Measurements from ENCODE around the gene SPP1. TPM values are rescaled to one million over a fixed set of nuclear protein-coding genes. Genes with fewer than 3 reads are reported as not detected.

The SPP1 gene
- total RNA-seq, 1 donor from 2014 or later = not detected

DNA sequence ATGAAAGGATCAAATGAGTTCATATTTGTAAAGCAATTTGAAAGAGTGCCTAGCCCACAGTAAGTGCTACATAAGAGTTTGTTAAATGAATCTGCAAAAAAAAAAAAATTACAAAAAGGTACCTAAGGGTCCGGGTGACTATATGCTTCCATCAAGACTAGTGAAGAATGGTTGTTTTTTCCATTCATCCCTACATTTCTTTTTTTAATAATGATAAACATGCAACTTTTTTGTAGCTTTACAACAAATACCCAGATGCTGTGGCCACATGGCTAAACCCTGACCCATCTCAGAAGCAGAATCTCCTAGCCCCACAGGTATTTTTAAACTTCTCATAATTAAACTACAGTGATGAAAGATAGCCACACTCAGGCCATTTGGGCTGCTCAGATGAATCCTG lies 4.3 kb downstream of the SPP1 start:
- TF ChIP-seq, protein P1, sequence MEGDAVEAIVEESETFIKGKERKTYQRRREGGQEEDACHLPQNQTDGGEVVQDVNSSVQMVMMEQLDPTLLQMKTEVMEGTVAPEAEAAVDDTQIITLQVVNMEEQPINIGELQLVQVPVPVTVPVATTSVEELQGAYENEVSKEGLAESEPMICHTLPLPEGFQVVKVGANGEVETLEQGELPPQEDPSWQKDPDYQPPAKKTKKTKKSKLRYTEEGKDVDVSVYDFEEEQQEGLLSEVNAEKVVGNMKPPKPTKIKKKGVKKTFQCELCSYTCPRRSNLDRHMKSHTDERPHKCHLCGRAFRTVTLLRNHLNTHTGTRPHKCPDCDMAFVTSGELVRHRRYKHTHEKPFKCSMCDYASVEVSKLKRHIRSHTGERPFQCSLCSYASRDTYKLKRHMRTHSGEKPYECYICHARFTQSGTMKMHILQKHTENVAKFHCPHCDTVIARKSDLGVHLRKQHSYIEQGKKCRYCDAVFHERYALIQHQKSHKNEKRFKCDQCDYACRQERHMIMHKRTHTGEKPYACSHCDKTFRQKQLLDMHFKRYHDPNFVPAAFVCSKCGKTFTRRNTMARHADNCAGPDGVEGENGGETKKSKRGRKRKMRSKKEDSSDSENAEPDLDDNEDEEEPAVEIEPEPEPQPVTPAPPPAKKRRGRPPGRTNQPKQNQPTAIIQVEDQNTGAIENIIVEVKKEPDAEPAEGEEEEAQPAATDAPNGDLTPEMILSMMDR (IDR thresholded peaks at IDR 0.05; ENCODE audit: insufficient read depth, low read length, severe bottlenecking) = no peak
- no peaks in the 10 kb centered on the region for H3K36me3 ChIP-seq (ENCODE audit: control insufficient read depth, insufficient read depth, low read length)
- FAIRE-seq (no peak), DNase-seq (ENCODE audit: low read depth) (no peak)
- H3K27me3 ChIP-seq (ENCODE audit: control insufficient read depth, insufficient read depth, low read length) = peaks cover 2% of the 10 kb centered on the region
- H3K4me3 ChIP-seq (ENCODE audit: low read depth, low read length) = no peak overlapping the region

DNA sequence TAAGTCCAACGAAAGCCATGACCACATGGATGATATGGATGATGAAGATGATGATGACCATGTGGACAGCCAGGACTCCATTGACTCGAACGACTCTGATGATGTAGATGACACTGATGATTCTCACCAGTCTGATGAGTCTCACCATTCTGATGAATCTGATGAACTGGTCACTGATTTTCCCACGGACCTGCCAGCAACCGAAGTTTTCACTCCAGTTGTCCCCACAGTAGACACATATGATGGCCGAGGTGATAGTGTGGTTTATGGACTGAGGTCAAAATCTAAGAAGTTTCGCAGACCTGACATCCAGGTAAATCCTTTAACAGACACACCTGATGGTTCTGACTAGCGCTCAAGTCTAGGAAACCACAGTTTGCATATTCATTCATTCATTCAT lies 6.0 kb downstream of the SPP1 start:
- DNase-seq (ENCODE audit: low read depth) (no peak), FAIRE-seq (no peak)
- Histone ChIP-seq H3K4me3 (ENCODE audit: low read depth, low read length) (no peak overlapping the region), H3K27me3 (ENCODE audit: control insufficient read depth, insufficient read depth, low read length) (peaks cover 2% of the 10 kb centered on the region), H3K36me3 (ENCODE audit: control insufficient read depth, insufficient read depth, low read length) (no peaks in the 10 kb centered on the region)
- TF ChIP-seq, protein P1 (IDR thresholded peaks at IDR 0.05; ENCODE audit: insufficient read depth, low read length, severe bottlenecking) = no peak

DNA sequence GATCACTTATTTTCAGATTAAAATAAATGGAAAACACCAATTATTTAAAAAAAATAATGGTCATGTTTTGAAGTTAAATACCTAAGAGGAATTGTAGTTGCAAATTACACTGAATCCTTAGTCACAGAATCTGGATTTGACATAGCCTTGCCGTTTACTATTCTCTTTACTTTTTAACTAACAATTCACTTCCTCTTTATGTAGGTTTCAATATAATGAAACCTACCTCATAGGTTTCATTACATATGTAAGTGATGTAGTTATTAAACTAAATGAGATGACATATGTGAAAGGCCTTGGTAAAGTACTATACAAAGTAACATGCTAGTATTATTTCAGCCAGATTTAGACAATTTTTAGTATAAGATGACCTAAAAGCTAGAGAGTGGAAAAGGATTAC lies 6.5 kb downstream of the SPP1 start:
- no peak for FAIRE-seq

DNA sequence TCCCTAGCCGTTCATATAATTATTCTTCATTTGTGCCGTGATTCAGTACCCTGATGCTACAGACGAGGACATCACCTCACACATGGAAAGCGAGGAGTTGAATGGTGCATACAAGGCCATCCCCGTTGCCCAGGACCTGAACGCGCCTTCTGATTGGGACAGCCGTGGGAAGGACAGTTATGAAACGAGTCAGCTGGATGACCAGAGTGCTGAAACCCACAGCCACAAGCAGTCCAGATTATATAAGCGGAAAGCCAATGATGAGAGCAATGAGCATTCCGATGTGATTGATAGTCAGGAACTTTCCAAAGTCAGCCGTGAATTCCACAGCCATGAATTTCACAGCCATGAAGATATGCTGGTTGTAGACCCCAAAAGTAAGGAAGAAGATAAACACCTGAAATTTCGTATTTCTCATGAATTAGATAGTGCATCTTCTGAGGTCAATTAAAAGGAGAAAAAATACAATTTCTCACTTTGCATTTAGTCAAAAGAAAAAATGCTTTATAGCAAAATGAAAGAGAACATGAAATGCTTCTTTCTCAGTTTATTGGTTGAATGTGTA lies 7.0 kb downstream of the SPP1 start:
- H3K36me3 ChIP-seq (ENCODE audit: control insufficient read depth, insufficient read depth, low read length) = no peaks in the 10 kb centered on the region
- no peak overlapping the region for H3K4me3 ChIP-seq (ENCODE audit: low read depth, low read length)
- DNase-seq (ENCODE audit: low read depth) (no peak), FAIRE-seq (no peak)
- H3K27me3 ChIP-seq (ENCODE audit: control insufficient read depth, insufficient read depth, low read length) = peaks cover under 1% of the 10 kb centered on the region
- TF ChIP-seq, protein P1 (IDR thresholded peaks at IDR 0.05; ENCODE audit: insufficient read depth, low read length, severe bottlenecking) = no peak

More for the DNA sequence above, 6.5 kb downstream of the SPP1 start:
- Histone ChIP-seq H3K27me3 (ENCODE audit: control insufficient read depth, insufficient read depth, low read length) (peaks cover 2% of the 10 kb centered on the region), H3K4me3 (ENCODE audit: low read depth, low read length) (no peak overlapping the region), H3K36me3 (ENCODE audit: control insufficient read depth, insufficient read depth, low read length) (no peaks in the 10 kb centered on the region)
- TF ChIP-seq, protein P1 (IDR thresholded peaks at IDR 0.05; ENCODE audit: insufficient read depth, low read length, severe bottlenecking) = no peak
- DNase-seq (ENCODE audit: low read depth) = no peak

DNA sequence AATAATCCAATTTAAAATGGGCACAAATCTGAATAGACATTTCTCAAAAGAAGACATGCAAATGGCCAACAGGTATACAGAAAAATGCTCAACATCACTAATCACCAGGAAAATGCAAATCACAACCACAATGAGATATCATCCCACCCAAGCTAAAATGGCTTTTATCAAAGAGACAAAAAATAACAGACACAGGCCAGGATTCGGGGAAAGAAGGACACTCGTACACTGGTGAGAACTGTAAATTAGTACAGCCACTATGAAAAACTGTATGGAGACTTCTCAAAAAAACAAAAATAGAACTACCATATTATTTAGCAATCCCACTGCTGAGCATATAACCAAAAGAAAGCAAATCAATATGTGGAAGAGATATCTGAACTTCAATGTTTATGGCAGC lies 8.5 kb downstream of the SPP1 start:
- no peak overlapping the region for H3K4me3 ChIP-seq (ENCODE audit: low read depth, low read length)
- TF ChIP-seq, protein P1 (IDR thresholded peaks at IDR 0.05; ENCODE audit: insufficient read depth, low read length, severe bottlenecking) = no peak
- H3K36me3 ChIP-seq (ENCODE audit: control insufficient read depth, insufficient read depth, low read length) = no peaks in the 10 kb centered on the region
- DNase-seq (ENCODE audit: low read depth) (no peak), FAIRE-seq (no peak)
- H3K27me3 ChIP-seq (ENCODE audit: control insufficient read depth, insufficient read depth, low read length) = no peaks in the 10 kb centered on the region

All from bronchial epithelial cell (primary cell).